ENCODE results near the gene DDI1. TPM values are rescaled to one million over a fixed set of nuclear protein-coding genes. Genes with fewer than 3 reads are reported as not detected.
"Not testable (repeated sequence)": the region's sequence is repeated elsewhere in the genome, so short reads cannot be mapped to it uniquely, and the experiment has no call there.

The DDI1 gene
- total RNA-seq, 1 experiment from 2014 or later = not detected

DNA sequence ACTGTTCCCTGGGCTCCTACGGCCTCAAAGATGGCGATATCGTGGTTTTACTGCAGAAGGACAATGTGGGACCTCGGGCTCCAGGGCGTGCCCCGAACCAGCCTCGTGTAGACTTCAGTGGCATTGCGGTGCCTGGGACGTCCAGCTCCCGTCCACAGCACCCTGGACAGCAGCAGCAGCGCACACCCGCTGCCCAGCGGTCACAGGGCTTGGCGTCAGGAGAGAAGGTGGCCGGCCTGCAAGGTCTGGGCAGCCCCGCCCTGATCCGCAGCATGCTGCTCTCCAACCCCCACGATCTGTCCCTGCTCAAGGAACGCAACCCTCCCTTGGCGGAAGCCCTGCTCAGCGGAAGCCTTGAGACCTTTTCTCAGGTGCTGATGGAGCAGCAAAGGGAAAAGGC is 555 bp downstream of the DDI1 start:
- no peak for DNase-seq (ENCODE audit: low read depth)

DNA sequence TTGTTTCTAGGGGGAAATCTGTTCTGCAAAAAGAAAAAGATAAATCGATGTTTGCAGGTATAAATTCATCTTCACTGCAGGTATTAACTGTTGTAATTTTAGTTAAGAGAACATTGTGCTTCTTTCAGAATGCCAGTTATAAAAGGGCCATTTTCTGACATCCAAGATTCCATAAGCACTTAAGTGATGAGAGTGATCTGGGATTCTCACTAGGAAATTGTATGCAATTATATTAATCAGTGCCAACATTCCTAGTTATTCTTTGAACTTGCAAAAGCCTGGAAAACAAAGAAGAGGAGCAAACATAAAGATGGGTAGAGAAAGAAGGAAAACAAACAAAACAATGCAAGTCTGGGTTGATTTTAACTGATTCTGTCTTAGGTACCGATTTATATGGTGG is 5.4 kb downstream of the DDI1 start:
- DNase-seq (ENCODE audit: low read depth) = no peak

DNA sequence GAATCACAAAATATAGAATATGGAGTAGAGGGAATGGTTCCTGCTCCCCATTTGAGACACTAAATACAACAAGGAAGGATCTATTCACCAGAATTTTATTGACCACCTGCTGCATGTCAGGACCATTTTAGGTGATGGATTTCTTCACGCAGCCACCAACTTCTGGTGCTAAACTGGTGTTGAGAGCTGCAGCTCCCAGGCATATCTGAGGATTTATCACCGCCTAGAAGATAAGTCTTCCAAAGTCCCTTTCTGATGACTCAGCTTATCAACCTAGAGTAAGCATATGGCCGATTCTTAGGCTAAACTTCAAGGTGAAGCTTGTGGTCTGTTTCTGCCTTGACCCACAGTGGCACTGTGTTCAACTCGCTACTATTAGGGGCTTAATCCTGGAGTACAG is 6.7 kb downstream of the DDI1 start:
- DNase-seq (ENCODE audit: low read depth) = no peak

DNA sequence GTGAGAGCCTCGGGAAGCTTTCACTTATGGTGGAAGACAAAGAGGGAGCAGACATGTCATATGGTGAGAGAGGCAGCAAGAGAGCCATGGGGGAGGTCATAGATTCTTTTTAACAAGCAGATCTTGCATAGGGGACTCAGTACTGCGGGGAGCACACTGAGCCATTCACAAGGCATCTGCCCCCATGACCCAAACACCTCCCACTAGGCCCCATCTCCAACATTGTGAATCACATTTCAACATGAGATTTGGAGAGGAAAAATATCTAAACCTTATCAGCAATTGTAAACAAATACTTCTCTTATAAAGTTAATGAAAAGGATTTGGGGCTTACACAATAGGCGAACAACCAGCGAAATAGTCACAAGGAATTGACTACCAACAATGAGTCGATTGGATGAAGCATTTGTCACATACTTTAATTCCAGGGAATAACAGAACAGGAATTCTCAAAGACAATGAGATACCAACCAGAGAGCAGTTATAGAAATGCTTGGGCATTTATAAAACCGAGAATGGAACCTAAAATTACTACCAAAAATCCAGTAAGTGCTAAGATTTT is 7.3 kb downstream of the DDI1 start:
- no peak for DNase-seq (ENCODE audit: low read depth)

DNA sequence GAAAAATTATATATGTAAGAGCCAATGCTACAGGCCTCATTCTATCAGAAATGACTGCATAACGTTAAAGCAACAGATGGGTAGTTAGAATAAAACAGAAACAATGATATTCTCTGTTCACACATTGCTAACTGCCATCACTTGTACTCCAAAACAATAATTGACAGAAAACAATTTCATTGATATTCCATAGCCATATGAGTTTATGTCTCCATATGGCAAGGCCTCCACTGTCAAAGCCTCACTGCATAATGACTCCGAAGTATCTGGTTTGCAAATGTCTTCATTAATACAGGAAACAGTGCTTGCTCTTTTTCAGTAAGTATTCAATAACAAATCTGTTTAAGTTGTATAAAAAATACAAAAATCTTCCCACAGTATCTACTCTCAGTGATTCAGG is 9.9 kb downstream of the DDI1 start:
- no peak for DNase-seq (ENCODE audit: low read depth)

DNA sequence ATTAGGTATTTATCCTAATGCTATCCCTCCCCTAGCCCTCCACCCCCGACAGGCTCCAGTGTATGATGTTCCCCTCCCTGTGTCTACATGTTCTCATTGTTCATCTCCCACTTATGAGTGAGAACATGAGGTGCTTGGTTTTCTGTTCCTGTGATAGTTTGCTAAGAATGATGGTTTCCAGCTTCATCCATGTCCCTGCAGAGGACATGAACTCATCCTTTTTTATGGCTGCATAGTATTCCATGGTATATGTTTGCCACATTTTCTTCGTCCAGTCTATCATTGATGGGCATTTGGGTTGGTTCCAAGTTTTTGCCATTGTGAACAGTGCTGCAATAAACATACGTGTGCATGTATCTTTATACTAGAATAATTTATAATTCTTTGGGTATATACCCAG is 10.4 kb downstream of the DDI1 start:
- DNase-seq (ENCODE audit: low read depth) = not testable (repeated sequence)

DNA sequence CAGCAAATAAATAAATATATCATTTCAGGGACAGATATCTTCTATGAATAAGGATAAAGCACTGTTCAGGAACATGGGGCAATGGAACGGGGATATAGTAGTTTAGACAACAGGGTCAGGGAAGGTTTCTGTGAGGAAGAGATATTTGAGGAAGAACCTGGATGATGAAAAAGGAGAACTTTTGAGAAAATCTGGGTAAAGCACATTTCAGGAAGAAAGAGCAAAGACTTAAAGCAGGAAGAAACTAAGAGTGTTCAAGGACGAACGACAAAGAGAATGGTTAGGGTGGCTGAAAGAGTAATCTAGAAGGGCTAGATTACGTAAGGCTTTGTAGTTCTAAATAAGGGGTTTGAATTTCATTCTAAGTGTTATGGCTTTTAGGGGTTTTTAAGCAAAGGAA is 12.7 kb downstream of the DDI1 start:
- no peak for DNase-seq (ENCODE audit: low read depth)

DNA sequence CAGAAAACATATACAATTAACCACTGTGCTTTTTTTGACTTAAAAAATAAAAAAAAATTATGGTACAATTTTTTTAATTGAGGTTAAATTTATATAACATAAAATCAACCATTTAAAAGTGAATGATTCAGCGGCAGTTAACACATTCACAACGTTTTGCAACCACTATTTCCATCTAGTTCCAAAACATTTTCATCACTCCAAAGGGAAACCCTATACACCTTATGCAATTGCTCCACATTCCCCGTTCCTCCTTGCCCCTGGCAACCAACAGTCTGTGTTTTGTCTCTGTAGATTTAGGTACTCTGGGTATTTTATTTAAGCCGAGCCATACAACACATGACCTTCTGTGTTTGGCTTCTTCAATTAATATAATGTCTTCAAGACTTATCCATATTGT is 15.3 kb downstream of the DDI1 start:
- DNase-seq (ENCODE audit: low read depth) = no peak

DNA sequence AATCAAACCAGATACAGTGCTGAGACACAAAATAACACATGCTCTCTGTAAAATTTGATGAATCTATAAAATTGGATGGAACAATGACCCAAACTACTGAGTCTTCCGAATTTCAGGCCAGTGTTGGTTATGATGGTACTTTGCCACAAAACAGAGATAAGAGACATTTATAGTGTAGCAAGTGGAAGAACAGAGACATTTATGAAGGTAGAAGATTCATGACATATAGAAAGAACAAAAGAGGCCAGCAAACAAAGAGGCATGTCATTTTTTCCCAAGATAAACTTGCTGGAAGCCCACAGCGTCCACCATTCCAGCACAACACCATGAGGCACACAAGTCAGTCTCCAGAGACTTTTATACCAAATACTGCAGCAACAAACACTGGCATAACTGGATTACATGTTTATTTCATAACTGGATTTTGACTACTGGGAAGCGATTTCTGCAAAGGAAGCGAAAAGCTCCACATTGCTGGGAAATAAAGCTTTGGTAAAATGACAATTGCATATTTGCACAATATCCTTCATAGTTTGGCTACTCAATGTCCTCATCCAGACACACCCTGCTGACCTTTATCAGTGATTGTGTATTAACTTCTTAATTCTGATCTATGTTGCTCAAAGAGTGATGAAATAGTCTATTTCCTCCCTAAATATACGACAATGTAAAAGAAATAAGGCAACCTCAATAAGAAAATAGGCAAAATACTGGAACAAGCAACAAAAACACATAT is 17.5 kb downstream of the DDI1 start:
- no peak for DNase-seq (ENCODE audit: low read depth)

DNA sequence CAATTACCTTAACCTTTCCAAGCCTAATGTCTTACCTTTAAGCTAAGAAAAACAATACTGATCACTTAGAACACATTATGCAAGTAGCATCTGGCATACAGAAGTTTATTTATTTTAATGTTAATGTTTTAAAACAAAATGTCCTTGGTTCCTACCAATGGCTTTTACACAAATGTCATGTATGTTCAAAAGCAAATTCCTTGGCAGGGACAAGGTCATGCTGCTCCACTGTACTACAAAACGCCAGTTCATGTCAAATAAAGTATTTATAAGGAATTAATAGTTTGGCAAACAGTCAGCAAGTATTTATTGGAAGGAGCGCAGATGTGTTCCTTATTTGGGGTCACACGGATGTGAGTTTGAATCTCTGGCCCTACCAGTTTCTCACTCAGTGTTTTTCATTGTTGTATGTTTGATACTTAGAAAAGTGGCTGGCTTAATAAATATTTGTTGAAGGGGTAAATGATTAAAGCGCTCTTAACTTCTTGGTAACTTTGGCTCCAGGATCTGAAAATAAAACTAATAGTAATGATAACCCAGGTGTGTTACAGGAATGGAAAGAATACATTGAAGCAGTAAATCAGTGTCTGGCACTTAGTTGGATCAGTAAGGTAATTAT is 18.6 kb downstream of the DDI1 start:
- DNase-seq (ENCODE audit: low read depth) = no peak

DNA sequence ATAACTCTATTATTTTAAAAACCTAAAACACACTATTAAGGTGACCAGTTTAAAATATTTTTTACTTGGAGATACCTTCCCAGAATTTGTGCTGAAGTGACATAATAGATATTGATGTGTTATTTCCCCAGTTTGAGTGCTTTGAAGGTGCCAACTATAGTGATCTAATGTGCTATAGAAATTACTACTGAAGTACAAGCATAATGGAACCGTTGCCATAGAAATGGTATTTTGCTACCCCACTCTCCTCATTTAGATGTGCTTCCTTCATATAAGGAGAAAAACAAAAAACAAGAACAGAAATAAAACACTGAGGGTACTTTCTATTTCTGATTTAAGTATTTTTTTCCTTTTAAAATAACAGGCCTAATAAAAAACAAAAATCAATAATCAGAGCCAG is 19.2 kb downstream of the DDI1 start:
- DNase-seq (ENCODE audit: low read depth) = no peak

DNA sequence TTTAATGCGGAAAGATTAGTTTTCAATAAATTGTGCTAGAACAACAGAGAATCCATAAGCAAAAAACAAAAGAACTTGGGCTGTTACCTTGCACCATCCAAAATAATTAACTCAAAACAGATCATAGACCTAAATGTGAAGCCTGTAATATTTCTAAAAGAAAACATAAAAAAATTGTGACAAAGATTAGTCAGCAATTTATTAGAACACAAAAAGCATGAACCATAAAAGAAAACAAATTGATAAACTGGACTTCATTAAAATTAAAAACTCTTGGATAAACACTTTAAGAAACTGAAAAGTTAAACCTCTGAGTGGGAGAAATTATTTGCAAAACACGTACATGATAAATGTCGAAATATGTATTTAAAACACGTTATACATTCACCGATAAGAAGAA is 21.5 kb downstream of the DDI1 start:
- DNase-seq (ENCODE audit: low read depth) = no peak

DNA sequence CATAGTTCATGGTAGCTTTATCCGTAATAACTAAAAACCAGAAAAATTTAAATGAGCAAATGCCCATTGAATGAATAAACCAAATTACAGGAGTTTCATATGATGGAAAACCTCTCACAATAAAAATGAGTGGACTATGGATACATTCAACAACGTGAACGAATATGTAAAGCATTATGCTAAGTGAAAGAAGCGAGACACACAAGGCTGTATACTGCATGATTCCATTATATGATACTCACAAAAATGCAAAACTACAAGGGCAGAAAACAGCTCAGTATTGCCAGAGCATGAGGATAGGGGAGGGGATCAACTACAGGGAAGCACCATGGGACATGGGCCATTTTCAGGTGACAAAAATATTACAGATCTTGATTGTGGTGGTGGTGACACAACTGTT is 22.2 kb downstream of the DDI1 start:
- DNase-seq (ENCODE audit: low read depth) = no peak

DNA sequence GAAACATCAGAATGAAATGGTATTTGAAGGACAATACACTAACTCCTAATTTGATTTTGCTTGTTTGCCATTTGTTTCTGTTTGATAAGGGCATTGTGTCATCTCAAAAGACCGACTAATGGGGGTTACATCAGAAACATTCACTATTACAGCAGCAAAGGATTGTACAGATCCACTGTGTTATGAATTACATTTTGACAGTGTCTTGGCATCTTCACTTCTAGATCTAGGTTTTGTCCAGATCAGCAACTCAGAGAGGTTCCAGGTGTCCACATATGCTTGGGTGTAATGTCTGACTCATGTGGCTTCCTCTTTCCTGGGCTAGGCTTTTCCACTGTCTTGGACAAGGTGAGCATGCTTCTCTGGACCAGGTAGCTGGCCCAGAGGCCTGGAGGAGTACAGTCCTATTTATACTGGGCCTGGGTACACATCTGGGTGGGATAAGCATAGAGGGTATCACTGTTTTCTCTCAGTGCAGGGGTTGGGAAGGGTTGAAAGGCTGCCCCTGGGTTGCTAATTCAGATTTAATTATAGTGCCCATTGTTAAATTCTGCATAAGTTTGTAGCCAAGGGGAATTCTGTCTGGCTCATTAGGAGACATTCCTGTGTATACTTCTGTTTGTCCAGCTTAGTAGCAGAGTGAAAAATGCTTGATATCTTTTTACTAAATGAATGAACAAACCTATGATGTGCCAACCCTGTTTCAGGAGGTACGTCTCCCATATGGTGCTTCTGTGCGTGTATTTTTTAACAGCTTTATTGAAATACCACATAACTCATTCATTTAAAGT is 23.8 kb downstream of the DDI1 start:
- no peak for DNase-seq (ENCODE audit: low read depth)

DNA sequence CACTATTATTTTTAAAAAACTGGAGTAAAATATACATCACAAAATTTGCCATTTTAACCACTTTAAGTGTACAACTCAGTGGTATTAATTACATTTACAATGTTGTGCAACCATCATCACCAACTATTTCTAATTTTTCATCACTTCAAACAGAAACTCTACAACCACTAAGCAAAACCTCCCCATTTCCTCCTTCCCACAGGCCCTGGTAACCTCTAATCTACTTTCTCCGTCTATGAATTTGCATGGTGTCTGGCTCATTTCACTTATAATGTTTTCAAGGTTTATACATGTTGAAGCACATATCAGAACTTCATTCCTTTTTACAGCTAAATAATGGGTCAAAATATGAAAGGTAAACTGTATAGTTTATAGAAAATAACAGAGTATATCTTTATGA is 24.4 kb downstream of the DDI1 start:
- DNase-seq (ENCODE audit: low read depth) = no peak

DNA sequence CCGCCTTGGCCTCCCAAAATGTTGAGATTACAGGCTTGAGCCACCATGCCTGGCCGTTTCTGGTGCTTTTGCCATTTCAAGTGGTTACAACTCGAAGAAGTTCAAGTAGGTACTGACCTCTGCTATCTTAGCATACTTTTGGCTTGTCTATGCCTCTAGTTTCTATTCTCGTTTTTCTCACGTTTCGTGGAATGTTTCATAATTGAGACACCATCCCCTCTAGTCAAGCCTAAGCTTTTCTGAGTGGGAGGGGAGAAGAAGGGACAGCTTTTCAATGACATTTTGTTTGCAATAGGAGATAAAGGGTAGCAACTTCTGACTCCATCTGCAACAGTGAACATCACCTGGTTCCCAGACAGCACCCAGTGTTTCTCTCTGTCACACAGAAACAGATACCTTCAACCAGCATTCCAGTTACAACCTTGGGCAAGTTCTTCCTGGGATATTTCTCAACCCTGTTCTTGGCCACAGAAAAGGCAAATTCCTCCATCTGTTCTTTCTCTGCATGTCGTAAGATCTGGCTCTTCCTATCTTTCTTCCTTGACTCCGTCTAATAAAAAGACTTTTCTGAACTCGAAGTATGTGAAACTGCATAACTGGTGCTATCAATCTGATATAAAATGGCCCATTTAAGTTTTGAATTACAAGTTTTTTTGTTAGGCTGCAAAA is 25.5 kb downstream of the DDI1 start:
- no peak for DNase-seq (ENCODE audit: low read depth)

DNA sequence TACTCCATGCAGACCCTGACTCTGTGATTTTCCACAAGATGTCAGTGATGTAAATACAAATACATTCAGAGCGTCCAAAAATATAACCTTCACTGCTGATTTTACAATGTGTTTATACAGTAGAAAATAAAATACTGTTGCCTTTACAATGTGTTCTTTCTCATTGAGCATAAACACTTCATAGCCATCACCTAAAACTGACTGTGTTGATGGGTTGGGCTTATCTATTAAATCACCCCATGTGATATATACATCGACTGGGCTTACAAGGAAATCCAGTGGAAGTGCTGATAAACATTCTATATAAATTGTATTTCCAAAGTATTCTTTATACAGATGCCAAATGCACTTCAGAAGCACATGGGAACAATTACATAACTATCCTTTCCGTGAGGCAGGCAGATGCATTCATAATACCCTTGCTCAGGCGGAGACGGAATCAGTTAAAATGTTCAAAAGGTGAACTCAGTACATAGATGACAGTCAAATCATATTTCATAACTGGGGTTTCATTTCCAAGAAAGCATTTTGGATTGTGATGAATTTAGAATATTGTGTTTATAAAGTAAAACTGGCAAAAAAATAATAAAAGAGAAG is 27.7 kb downstream of the DDI1 start:
- DNase-seq (ENCODE audit: low read depth) = no peak

DNA sequence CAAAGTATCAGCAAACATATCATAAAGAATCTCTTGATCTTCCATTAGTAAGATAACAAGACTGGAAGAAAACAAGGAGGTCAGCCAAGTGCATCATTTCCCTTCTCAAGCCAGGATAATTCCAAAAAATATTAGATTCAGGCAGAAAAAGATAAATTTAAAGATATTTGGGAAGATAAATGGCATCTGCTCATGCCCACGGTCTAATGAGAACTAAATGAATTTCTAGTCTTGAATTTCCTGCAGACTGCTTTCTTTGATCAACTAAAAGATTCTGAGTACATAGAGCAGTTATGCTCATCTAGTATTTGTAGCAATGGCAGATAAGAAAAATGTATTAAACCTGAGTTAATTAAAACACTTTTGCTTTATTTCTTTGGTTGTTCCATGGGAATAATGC is 31.1 kb downstream of the DDI1 start:
- DNase-seq (ENCODE audit: low read depth) = no peak

DNA sequence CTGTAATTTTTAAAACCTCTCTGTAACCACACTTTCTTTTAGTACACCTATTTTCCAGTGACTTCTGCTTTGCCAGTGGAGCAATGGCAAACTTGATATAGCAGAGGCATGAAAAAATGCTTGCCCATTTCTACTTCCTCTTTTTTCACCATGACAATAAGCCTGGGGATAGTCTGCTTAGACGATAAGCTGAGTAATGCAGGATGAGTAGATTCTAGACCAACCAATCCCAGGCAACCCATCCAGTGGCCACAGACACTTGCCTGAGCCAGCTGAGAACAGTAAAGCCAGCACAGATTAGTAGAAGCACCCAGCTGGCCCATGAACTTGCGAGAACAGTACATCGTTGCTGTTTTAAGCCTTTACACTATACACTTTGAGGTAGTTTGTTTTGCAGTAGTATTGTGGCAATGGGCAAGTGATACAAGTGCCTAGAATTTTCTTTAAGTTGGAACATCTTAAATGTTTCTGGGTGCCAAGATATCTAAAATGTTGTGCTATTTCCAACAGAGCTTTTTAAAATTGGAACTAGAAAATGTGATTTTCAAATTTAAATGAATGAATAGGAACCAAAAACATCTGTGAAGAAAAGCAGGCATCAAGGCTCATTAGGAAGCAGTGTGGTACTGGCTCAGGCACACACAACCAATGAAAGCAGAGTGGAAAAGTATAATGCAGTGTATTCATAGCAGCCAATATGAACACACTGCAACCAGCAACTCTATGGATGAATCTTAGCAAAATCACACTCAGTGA is 37.7 kb downstream of the DDI1 start:
- peak; percentile 61 for DNase-seq (ENCODE audit: low read depth)

DNA sequence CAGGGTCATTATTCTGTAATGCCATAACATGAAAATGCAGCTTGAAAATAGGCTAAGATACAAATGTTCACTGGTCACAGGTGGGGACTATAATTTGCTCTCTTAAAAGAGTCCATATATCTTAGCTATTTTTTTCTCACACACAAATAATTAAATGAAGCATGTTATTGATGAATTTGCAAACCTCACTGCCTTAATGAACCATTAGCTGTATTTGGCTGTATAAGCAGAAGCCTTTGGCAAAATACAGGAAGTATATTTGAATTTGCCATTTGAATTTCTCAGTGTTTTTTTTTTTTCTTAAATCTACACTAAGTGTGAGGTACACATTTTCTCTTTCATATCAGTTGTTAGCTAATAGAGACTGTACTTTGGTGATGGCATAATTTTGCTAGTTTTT is 38.7 kb downstream of the DDI1 start:
- no peak for DNase-seq (ENCODE audit: low read depth)

DNA sequence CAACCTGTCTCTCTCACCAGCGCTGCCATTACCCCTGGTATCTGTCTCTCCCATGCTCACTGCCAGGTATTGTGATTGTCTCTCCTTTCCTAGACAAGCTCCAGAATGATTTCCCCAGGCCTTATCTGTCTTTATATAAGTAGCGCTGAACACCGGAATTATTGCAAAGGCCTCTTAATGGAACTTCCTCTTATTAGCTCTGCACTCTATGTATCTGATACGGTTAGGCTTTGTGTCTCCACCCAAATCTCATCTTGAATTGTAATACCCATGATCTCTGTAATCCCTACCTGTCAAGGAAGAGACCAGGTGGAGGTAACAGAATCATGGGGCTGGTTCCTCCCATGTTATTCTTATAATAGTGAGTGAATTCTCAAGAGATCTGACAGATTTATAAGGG is 39.3 kb downstream of the DDI1 start:
- no peak for DNase-seq (ENCODE audit: low read depth)

Measured in HT1080 (cell line).